ENCODE results near the gene ABI1. TPM values are rescaled to one million over a fixed set of nuclear protein-coding genes. Genes with fewer than 3 reads are reported as not detected.

ABI1 gene
- total and polyA plus RNA-seq, 2 of the 13 experiments (the other 11 are each of a cell fraction or from before 2014, with no cell fraction given) = 20.9 to 22.9 TPM

GRCh38 chr10:26860443-26861204 is at the start of gene ABI1 (continued):
- TF ChIP-seq, protein P1, sequence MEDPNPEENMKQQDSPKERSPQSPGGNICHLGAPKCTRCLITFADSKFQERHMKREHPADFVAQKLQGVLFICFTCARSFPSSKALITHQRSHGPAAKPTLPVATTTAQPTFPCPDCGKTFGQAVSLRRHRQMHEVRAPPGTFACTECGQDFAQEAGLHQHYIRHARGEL (CRISPR knock-in tag; IDR thresholded peaks at IDR 0.05) = no peak
- TF ChIP-seq, protein P2, sequence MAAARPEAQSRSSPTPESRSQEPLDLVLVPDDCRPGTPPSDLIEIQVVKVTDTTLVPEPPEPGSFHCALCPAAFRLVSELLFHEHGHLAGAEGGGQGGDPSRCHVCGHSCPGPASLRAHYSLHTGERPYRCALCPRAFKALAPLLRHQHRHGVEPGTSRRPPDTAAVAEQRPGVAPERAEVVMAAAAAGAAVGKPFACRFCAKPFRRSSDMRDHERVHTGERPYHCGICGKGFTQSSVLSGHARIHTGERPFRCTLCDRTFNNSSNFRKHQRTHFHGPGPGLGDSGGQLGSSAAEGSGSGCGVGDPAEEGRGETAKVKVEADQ (CRISPR knock-in tag; IDR thresholded peaks at IDR 0.05; ENCODE audit: borderline replicate concordance) = no peak; the same call in 1 of the 2 replicates
- TF ChIP-seq MYC (CRISPR knock-in tag; IDR thresholded peaks at IDR 0.05; ENCODE audit: borderline replicate concordance) (peak; percentile 36; the same call in 1 of the 2 replicates), WIZ (CRISPR knock-in tag; IDR thresholded peaks at IDR 0.05) (no peak), ZNF503 (CRISPR knock-in tag; IDR thresholded peaks at IDR 0.05) (no peak), SYNCRIP (IDR thresholded peaks at IDR 0.05; ENCODE audit: insufficient read depth, low read depth, low read length) (no peak), ZNF136 (CRISPR knock-in tag; IDR thresholded peaks at IDR 0.05; ENCODE audit: low read depth) (peak; percentile 61; the same call in 1 of the 2 replicates), RFX5 (IDR thresholded peaks at IDR 0.05; ENCODE audit: low read depth, low read length) (no peak), PITX1 (CRISPR knock-in tag; IDR thresholded peaks at IDR 0.05) (peak; percentile 26; the same call in 1 of the 2 replicates), STAT6 (CRISPR knock-in tag; IDR thresholded peaks at IDR 0.05; ENCODE audit: borderline replicate concordance) (no peak), MATR3 (CRISPR knock-in tag; IDR thresholded peaks at IDR 0.05) (no peak), ZSCAN25 (CRISPR knock-in tag; IDR thresholded peaks at IDR 0.05) (peak; percentile 42; the same call in 1 of the 2 replicates), TBX3 (IDR thresholded peaks at IDR 0.05; ENCODE audit: borderline replicate concordance) (peak; percentile 35; the same call in 1 of the 2 replicates), ZBTB38 (CRISPR knock-in tag; IDR thresholded peaks at IDR 0.05) (no peak; the same call in 1 of the 2 replicates), POLR2AphosphoS2 (IDR thresholded peaks at IDR 0.05; ENCODE audit: low read depth, low read length) (no peak), RFX3 (CRISPR knock-in tag; IDR thresholded peaks at IDR 0.05) (0 out of 2 replicates have a peak, but pooled peaks have one; percentile 10)
- TF ChIP-seq, protein P3, sequence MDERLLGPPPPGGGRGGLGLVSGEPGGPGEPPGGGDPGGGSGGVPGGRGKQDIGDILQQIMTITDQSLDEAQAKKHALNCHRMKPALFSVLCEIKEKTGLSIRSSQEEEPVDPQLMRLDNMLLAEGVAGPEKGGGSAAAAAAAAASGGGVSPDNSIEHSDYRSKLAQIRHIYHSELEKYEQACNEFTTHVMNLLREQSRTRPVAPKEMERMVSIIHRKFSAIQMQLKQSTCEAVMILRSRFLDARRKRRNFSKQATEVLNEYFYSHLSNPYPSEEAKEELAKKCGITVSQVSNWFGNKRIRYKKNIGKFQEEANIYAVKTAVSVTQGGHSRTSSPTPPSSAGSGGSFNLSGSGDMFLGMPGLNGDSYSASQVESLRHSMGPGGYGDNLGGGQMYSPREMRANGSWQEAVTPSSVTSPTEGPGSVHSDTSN (CRISPR knock-in tag; IDR thresholded peaks at IDR 0.05) = no peak
- TF ChIP-seq, protein P4, sequence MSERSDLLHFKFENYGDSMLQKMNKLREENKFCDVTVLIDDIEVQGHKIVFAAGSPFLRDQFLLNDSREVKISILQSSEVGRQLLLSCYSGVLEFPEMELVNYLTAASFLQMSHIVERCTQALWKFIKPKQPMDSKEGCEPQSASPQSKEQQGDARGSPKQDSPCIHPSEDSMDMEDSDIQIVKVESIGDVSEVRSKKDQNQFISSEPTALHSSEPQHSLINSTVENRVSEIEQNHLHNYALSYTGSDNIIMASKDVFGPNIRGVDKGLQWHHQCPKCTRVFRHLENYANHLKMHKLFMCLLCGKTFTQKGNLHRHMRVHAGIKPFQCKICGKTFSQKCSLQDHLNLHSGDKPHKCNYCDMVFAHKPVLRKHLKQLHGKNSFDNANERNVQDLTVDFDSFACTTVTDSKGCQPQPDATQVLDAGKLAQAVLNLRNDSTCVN (CRISPR knock-in tag; IDR thresholded peaks at IDR 0.05; ENCODE audit: borderline replicate concordance) = no peak
